GM23248 (cell line): Measurements from ENCODE around the gene MDH1B. TPM values are rescaled to one million over a fixed set of nuclear protein-coding genes. Genes with fewer than 3 reads are reported as not detected.
"Not testable (repeated sequence)": the region's sequence is repeated elsewhere in the genome, so short reads cannot be mapped to it uniquely, and the experiment has no call there.

Source experiments
- DNase-seq: peaks from one replicate; pipeline ENCODE4 v3.0.0-alpha.2; 2015
- H2AFZ ChIP-seq: fragments of 200-600 bp; sonication (generic); 2 replicates; pipeline ENCODE4 v1.6.1; 2016; ENCODE audit warnings: antibody characterized with exemption
- H3F3A ChIP-seq: fragments of 200-600 bp; sonication (generic); 2 replicates; pipeline ENCODE4 v1.6.1; 2016; ENCODE audit warnings: mild to moderate bottlenecking, antibody characterized with exemption, mixed run types; ENCODE audit not compliant: insufficient read depth
- H3K27ac ChIP-seq: fragments of 200-600 bp; sonication (generic); 2 replicates; pipeline ENCODE4 v1.5.1; 2016; ENCODE audit warnings: mild to moderate bottlenecking
- H3K27me3 ChIP-seq: fragments of 200-600 bp; sonication (generic); replicated peaks from 2 replicates; pipeline ENCODE4 v1.6.1; 2016; ENCODE audit warnings: mild to moderate bottlenecking; ENCODE audit not compliant: insufficient read depth
- H3K36me3 ChIP-seq: fragments of 200-600 bp; sonication (generic); 2 replicates; pipeline ENCODE4 v1.6.1; 2016; ENCODE audit warnings: low read depth, mild to moderate bottlenecking
- H3K4me1 ChIP-seq: fragments of 200-600 bp; sonication (generic); 2 replicates; pipeline ENCODE4 v1.6.1; 2016; ENCODE audit warnings: mild to moderate bottlenecking; ENCODE audit not compliant: insufficient read depth
- H3K4me2 ChIP-seq: fragments of 200-600 bp; sonication (generic); one replicate; pipeline ENCODE4 v1.6.1; 2016; ENCODE audit warnings: mild to moderate bottlenecking; ENCODE audit not compliant: unreplicated experiment
- H3K4me3 ChIP-seq: fragments of 200-600 bp; sonication (generic); 2 replicates; pipeline ENCODE4 v1.5.1; 2016; ENCODE audit warnings: mild to moderate bottlenecking
- H3K79me2 ChIP-seq: fragments of 200-600 bp; sonication (generic); 2 replicates; pipeline ENCODE4 v1.6.1; 2016; ENCODE audit warnings: mild to moderate bottlenecking; ENCODE audit not compliant: insufficient read depth
- H3K9ac ChIP-seq: fragments of 200-600 bp; sonication (generic); 2 replicates; pipeline ENCODE4 v1.6.1; 2016; ENCODE audit warnings: mild to moderate bottlenecking
- H3K9me2 ChIP-seq: fragments of 200-600 bp; sonication (generic); 2 replicates; pipeline ENCODE4 v1.6.1; 2016; ENCODE audit warnings: mixed run types, mild to moderate bottlenecking, moderate library complexity; ENCODE audit not compliant: insufficient read depth
- H3K9me3 ChIP-seq: fragments of 200-600 bp; sonication (generic); one replicate; pipeline ENCODE4 v1.6.1; 2017; ENCODE audit warnings: low read depth
- H4K20me1 ChIP-seq: fragments of 200-600 bp; sonication (generic); 2 replicates; pipeline ENCODE4 v1.6.0; 2016; ENCODE audit not compliant: insufficient read depth
- EZH2 ChIP-seq: fragments of 200-600 bp; sonication (generic); IDR thresholded peaks from 2 replicates; pipeline ENCODE4 v1.6.1; 2018; ENCODE audit warnings: antibody characterized with exemption, mild to moderate bottlenecking; ENCODE audit not compliant: insufficient read depth, poor library complexity, severe bottlenecking
- EZH2phosphoT487 ChIP-seq: fragments of 200-600 bp; sonication (generic); IDR thresholded peaks from 2 replicates; pipeline ENCODE4 v1.6.1; 2018; ENCODE audit warnings: antibody characterized with exemption, moderate library complexity, mild to moderate bottlenecking, low read depth; ENCODE audit not compliant: insufficient read depth
- WGBS, 2 experiments: methylation state at CpG; one replicate each; pipeline ENCODE4 v1.1.6; 2015 to 2017; ENCODE audit warnings: low lambda C conversion rate in 2 of 2, low coverage in 1 of 2; ENCODE audit errors: missing lambda C conversion rate in 2 of 2; 5-methylcytosine and 5-hydroxymethylcytosine counted together
- in situ Hi-C: fragments of 300-500 bp; cut with MboI; formaldehyde crosslinking; loops from 2 replicates; pipeline ENCODE4 v1.15.0; 2020
- polyA plus RNA-seq: library from polyadenylated mRNA; unstranded; fragments of >200 nt; fragmentation: Nextera tagmentation; extraction: Ambion mirVana; gene quantifications from 2 replicates; pipeline ENCODE4 v1.2.1, GENCODE V29; 2016
- total RNA-seq: library from RNA; depleted of rRNA; stranded (reverse); fragments of >200 nt; shearing (Covaris generic); gene quantifications from 2 replicates; pipeline ENCODE4 v1.2.3, GENCODE V29; 2014; rRNA removed

Gene MDH1B
- 0.25 and 0.54 TPM in 2 replicates for total RNA-seq
- polyA plus RNA-seq = 0.70 and 0.80 TPM in 2 replicates

DNA sequence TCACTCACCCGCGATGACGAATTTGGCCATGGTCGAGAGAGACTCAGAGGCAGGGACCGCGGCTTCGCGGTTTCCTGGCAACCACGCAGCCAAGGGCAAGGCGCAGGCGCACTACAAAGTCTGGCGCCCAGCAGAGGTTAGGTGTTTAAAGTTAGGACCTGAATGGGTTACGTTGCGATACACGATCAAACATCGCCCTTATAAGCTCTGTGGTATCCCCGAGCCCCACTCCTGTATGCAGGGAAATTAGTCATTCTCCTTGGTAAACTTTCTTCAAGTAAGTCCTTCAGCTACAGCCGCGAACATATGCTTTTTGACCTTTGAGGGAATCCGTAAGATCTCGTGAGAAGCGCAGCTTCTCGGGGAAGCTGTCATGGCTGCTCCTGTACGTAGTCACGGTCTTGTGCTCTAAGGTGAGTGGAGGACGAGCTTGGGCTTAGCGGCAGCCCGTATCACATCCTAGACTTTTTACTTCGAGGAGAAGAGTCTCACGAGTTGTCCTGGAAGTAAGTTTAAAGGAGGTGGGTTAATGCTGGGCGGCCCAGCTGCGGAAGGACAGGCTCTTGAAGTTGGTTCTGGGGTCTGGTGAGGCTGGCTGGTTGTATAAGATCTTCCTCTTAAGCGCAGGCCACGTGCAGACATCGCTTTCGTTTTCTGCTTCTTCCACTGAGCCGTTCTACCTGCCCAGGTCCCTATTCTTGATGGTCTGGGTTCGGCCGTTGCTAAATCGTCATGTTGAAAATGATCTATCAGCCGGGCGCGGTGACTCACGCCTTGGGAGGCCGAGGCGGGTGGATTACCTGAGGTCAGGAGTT is at the start of gene MDH1B, which contains the start of gene FASTKD2:
Gene MDH1B (minus strand): TSS at position 87 of the 815 bp plus-strand sequence. CDS start 57 bp downstream, at position 30.
Gene FASTKD2 (plus strand): TSS at position 365 of the 815 bp plus-strand sequence. CDS start 1,088 bp downstream, outside the sequence.
- H3K4me3 ChIP-seq = peak within 1 kb of the TSS; percentile 99
- H3F3A ChIP-seq = no peaks in the 10 kb centered on the region
- 0 to 1% methylated on average over 46 of the region's 46 CpGs for WGBS, 2 experiments
- peak; percentile 100 for DNase-seq
- 0 out of 2 replicates have a peak, but pooled peaks cover 6% of the 10 kb centered on the region for H3K36me3 ChIP-seq
- peak within 1 kb of the TSS; percentile 91 for H3K4me2 ChIP-seq
- H3K9me2 ChIP-seq = no peaks in the 10 kb centered on the region
- in situ Hi-C loops = no loop called here
- H3K27ac ChIP-seq = peak within 1 kb of the TSS; percentile 98
- H4K20me1 ChIP-seq = no peaks in the 10 kb centered on the region
- peak within 1 kb of the TSS; percentile 99 for H3K9ac ChIP-seq
- H2AFZ ChIP-seq = peak within 1 kb of the TSS; percentile 98
- H3K4me1 ChIP-seq = peaks cover 9% of the 10 kb centered on the region
- no peaks in the 10 kb centered on the region for H3K27me3 ChIP-seq
- peaks cover 45% of the 10 kb centered on the region for H3K79me2 ChIP-seq
- no peak for TF ChIP-seq EZH2phosphoT487
- no peaks in the 10 kb centered on the region for H3K9me3 ChIP-seq

DNA sequence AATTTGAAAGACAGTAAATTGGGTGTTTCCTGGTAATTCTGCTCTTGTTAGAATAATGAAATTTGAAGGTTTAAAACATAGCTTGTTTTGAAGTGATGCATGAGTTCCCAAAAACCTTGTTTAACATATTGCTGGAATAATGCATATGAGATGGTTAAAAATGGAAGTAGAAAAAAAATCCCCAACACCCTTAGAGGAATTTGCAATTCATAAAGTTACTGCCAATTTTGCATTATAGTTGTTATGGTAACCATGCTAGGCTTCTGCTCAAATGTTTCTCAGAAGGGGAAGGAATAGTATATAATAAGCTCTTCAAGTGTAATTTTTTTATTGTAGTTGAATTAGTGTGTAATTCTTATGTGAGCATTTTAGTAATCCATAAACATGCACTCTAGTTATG is 49.4 kb upstream of the MDH1B start:
- Histone ChIP-seq H3F3A (no peaks in the 10 kb centered on the region), H3K79me2 (no peaks in the 10 kb centered on the region), H2AFZ (no peak overlapping the region), H3K4me2 (no peak overlapping the region), H3K36me3 (no peaks in the 10 kb centered on the region), H3K9me3 (no peaks in the 10 kb centered on the region), H3K4me3 (no peak overlapping the region), H3K27ac (no peak overlapping the region), H3K9me2 (no peaks in the 10 kb centered on the region), H3K4me1 (no peaks in the 10 kb centered on the region), H4K20me1 (no peaks in the 10 kb centered on the region), H3K9ac (no peak overlapping the region), H3K27me3 (no peaks in the 10 kb centered on the region)
- TF ChIP-seq EZH2 = no peak
- no peak for TF ChIP-seq EZH2phosphoT487
- no peak for DNase-seq
- in situ Hi-C loops = no loop called here

DNA sequence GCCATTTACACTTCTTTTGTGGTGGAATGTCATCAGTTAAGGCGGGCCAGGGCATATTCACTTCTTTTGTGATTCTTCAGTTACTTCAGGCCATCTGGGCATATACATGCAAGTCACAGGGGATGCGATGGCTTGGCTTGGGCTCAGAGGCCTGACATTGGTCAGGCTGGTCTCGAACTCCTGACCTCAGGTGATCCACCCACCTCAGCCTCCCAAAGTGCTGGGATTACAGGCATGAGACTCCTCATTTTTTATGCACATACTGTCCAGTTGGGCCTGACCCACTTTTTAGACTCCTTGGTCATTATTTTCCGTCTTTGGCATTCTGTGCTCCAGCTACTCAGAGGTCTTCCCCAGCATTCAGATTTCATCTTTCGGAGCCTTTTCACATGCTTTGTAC is 47.3 kb upstream of the MDH1B start:
- H3K27ac ChIP-seq, H2AFZ ChIP-seq, H4K20me1 ChIP-seq, H3K36me3 ChIP-seq, H3F3A ChIP-seq, H3K4me1 ChIP-seq, H3K9ac ChIP-seq, H3K79me2 ChIP-seq, H3K4me3 ChIP-seq, in situ Hi-C loops, H3K9me2 ChIP-seq, DNase-seq, H3K9me3 ChIP-seq, H3K27me3 ChIP-seq, H3K4me2 ChIP-seq: not testable (repeated sequence)
- WGBS, 2 experiments = 64 to 82% methylated on average over 5 of the region's 5 CpGs

DNA sequence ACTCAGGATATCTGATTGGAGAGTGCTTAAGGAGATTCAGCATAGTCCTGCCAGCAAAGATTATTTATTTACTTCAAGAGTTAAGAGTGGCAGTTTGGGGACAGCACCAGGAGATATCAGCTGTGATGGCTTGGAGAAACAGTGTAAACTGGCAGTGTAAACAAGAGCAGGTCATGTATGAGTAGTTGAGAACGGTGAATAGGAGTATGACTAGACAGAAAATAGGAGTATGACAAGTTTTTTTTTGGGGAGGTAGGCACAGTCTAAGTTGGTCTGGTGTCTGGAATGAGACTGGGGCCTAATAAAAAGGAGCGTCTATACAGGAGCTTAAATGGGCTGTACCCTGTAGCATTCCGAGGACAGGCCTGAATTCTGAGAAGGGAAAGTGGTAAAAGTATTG is 42.5 kb upstream of the MDH1B start:
- H3F3A ChIP-seq, H3K79me2 ChIP-seq, DNase-seq, H3K4me1 ChIP-seq, H3K9ac ChIP-seq, H3K9me2 ChIP-seq, in situ Hi-C loops, H3K9me3 ChIP-seq, H4K20me1 ChIP-seq, H2AFZ ChIP-seq, H3K27ac ChIP-seq, H3K27me3 ChIP-seq, H3K36me3 ChIP-seq, H3K4me3 ChIP-seq, H3K4me2 ChIP-seq: not testable (repeated sequence)
- WGBS, 2 experiments = 78 to 86% methylated on average over 3 of the region's 3 CpGs
